HTERT RPE-1 (cell line): ENCODE results near the gene LPCAT4.

ENCODE experiments used
- in situ Hi-C: fragments of 300-500 bp; cut with MboI; formaldehyde crosslinking; loops from 4 replicates; pipeline ENCODE4 v1.14.3; 2020; ENCODE audit warnings: low sequenced_read_pairs

Gene LPCAT4

GRCh38 chr15:34337557-34338306 lies 29.3 kb downstream of the LPCAT4 start, which contains the start of gene SLC12A6:
Gene SLC12A6, minus strand, starts transcription at chr15:34337781. Its CDS starts 1,101 bp downstream, at chr15:34336680.
- in situ Hi-C loops: no loop called here

DNA sequence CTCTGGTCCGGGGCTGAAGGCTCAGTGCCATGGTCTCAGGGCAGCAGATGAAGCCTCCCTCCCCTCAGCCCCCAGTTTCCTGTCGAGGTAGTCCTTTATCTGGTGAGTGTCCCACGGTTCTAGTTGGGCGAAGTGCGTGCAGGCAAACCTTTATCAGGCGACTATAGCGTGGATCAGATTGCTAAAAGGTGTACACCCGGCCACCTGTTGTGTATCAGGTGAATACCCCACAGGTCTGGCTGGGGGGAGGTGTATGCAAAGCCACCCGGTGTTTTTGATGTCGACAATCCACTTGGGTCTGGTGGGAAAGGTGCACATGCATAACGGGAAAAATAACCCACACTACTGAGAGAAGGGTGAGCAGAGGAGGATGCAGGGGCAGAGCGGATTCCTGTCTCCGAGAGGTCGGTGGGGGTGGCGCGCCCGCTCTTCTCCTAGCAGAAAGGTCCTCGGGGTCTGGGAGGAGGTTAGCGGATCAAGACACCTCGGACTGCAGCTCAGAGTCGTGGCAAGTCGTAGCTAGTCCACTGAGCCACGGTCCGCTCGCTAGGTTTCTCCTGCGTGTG lies 29.9 kb downstream of the LPCAT4 start:
- in situ Hi-C loops: no loop called here

DNA sequence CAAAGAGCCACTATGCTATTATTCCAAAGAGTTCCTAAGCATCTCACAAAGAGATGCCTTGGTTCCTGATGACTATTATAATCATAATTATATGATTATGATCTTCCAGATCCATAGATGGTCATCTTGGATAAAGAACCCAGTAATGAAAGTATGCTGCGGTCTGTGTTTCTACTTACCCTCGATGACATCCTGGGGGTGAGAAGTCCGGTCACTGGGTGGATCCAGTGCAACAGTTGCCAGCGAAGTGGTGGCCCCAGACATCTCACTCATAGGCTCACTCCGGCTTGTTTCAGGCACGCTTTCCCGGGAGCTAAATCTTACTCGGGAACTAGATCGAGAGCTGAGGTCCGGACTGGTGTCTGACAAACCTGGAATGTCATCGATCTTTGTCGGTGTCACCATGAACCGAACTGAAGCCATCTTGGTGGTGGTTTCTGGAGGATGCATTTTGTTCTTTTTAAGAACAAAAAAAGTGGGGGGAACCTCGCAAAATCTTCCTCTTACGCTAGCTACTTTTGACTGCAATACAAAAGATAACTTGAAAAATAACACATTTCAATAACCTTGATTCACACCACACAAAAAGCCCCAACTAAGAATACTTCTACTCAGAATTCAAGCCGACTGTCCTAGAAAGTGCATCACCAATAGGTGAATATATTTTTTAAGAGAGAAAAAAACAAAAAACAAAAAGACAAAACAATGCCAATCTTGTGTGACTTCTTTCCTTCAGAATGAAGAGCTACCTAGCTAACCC lies 30.6 kb downstream of the LPCAT4 start:
- in situ Hi-C loops: no loop called here

DNA sequence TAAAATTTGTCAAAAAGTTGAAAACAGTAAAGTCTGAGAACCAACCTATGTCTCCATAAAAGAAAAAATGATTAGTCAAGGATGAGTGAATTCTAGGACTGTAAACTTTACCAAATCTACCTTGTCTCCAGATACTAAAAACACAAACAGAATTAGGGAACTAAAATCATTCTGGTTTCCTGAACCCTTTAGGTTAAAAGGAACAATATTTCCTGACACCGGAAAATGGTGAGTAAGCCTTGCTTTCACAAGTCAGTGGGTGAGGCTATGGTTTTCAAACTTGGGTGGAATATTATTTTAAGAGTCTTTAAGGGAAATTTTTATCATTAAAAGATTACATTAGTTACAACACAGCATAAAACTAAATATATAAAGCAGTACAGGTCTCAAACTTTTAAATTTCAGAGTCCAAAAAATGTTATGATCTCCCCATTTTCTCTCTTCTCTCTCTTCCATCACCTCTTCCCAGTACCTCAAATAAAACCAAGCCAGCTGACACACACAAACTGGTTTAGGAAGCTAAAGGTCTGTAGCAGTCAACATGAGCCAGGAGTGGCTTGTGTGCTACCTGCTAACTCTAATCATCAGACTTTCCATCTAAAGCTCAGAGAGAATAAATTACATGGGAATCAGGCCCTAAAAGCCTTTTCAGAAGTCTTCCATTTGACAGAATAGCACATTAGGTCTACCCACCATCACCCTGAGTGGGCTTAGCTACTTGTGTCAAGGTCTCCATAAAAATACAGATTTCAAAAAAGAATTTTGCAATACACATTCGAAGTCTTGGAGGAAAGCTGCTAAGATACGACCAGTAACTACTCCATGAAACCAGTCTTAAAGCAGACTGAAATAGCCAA lies 31.6 kb downstream of the LPCAT4 start:
- in situ Hi-C loops: no loop called here

GRCh38 chr15:34334672-34335071 lies 32.3 kb downstream of the LPCAT4 start:
- in situ Hi-C loops: no loop called here

GRCh38 chr15:34332553-34333120 lies 34.4 kb downstream of the LPCAT4 start:
- in situ Hi-C loops: no loop called here

- in situ Hi-C loops: no loop called here
Observed at GRCh38 chr15:34331809-34332208, 35.2 kb downstream of the LPCAT4 start.

- in situ Hi-C loops: no loop called here
Observed at GRCh38 chr15:34330279-34330678, 36.7 kb downstream of the LPCAT4 start.

- in situ Hi-C loops: no loop called here
Observed at GRCh38 chr15:34329006-34329405, 38.0 kb downstream of the LPCAT4 start.

- in situ Hi-C loops: no loop called here
Observed at GRCh38 chr15:34327906-34328305, 39.1 kb downstream of the LPCAT4 start.

DNA sequence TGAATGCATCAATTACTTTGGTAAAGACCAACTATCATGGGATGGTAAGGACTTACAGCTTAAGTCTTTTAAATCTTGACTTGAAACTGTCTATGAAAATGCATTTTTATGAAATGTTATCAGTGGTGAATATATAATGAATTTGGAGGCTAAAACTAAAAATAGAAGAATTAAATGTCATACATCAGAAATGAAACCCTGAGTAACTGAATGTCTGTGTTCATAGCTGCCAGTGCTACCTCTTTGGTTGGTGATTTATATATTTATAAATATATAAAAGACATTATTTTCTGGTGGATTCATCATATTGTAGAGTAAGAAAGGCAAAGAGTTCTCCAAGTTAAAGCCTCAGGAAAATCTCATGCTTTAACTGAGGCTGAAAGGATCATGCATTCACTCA lies 41.6 kb downstream of the LPCAT4 start:
- in situ Hi-C loops: no loop called here

GRCh38 chr15:34324933-34325332 lies 42.1 kb downstream of the LPCAT4 start:
- in situ Hi-C loops: no loop called here

DNA sequence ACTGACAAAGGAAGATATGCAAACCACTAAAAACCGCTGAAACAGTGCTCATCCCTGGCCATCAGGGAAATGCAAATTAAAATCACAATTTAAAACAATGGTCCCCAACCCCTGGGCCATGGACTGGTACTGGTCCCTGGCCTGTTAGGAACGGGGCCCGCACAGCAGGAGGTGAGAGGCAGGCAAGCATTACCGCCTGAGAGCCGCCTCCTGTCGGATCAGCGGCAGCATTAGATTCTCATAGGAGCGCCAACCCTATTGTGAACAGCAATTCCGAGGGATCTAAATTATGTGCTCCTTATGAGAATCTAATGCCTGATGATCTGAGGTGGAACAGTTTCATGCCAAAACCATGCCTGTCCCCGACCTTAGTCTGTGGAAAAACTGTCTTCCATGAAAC lies 43.8 kb downstream of the LPCAT4 start:
- in situ Hi-C loops: no loop called here

- in situ Hi-C loops: no loop called here
Observed at GRCh38 chr15:34318277-34319079, 48.5 kb downstream of the LPCAT4 start.

- in situ Hi-C loops: no loop called here
Observed at GRCh38 chr15:34314491-34315490, 52.2 kb downstream of the LPCAT4 start.

GRCh38 chr15:34311563-34311962 lies 55.4 kb downstream of the LPCAT4 start:
- in situ Hi-C loops: no loop called here
